ENCODE data around the gene ZNF608.

ZNF608 gene

GRCh38 chr5:124739634-124740025 lies 6.8 kb downstream of the ZNF608 start:
- no peaks in the 10 kb centered on the region; the same call in 1 of the 2 replicates for H3K36me3 ChIP-seq (ENCODE audit: low read length)
- H3K4me2 ChIP-seq (ENCODE audit: low read depth, low read length, poor library complexity, severe bottlenecking), result peak overlapping the region; percentile 96
- no peak overlapping the region for H2AFZ ChIP-seq (ENCODE audit: low read depth, low read length, severe bottlenecking)
- peaks cover 69% of the 10 kb centered on the region for H3F3A ChIP-seq (ENCODE audit: insufficient read depth)
- no peak for TF ChIP-seq CTCF (IDR thresholded peaks at IDR 0.05; ENCODE audit: insufficient read depth, low read length, poor library complexity, severe bottlenecking)
- TF ChIP-seq EZH2phosphoT487 (conservative IDR thresholded peaks at IDR 0.05; ENCODE audit: low read length), result no peak
- no peaks in the 10 kb centered on the region for H4K20me1 ChIP-seq (ENCODE audit: low read depth, low read length)
- H3K27ac ChIP-seq (ENCODE audit: low read depth, low read length), result peak overlapping the region; percentile 98
- H3K79me2 ChIP-seq (ENCODE audit: insufficient read depth, low read length), result peaks cover 97% of the 10 kb centered on the region
- H3K4me3 ChIP-seq (ENCODE audit: insufficient read depth, low read length, poor library complexity, severe bottlenecking), result peak overlapping the region; percentile 49
- no peaks in the 10 kb centered on the region for H3K9me2 ChIP-seq (replicated peaks; ENCODE audit: insufficient read depth, low read length)
- H3K27me3 ChIP-seq (ENCODE audit: low read length), result no peaks in the 10 kb centered on the region
- H3K9ac ChIP-seq (ENCODE audit: low read length), result peak overlapping the region; percentile 66
- H3K9me3 ChIP-seq (ENCODE audit: insufficient read depth, low read length), result no peaks in the 10 kb centered on the region

GRCh38 chr5:124738681-124739633 lies 7.5 kb downstream of the ZNF608 start:
- no peaks in the 10 kb centered on the region for H3K9me3 ChIP-seq (ENCODE audit: insufficient read depth, low read length)
- peak overlapping the region; percentile 66 for H3K9ac ChIP-seq (ENCODE audit: low read length)
- H3K4me3 ChIP-seq (ENCODE audit: insufficient read depth, low read length, poor library complexity, severe bottlenecking), result peak overlapping the region; percentile 49
- peaks cover 97% of the 10 kb centered on the region for H3K79me2 ChIP-seq (ENCODE audit: insufficient read depth, low read length)
- H4K20me1 ChIP-seq (ENCODE audit: low read depth, low read length), result no peaks in the 10 kb centered on the region
- peaks cover 69% of the 10 kb centered on the region for H3F3A ChIP-seq (ENCODE audit: insufficient read depth)
- TF ChIP-seq CTCF (IDR thresholded peaks at IDR 0.05; ENCODE audit: insufficient read depth, low read length, poor library complexity, severe bottlenecking), result no peak
- no peak for TF ChIP-seq EZH2phosphoT487 (conservative IDR thresholded peaks at IDR 0.05; ENCODE audit: low read length)
- H3K27ac ChIP-seq (ENCODE audit: low read depth, low read length), result peak overlapping the region; percentile 98
- H2AFZ ChIP-seq (ENCODE audit: low read depth, low read length, severe bottlenecking), result no peak overlapping the region
- no peaks in the 10 kb centered on the region; the same call in 1 of the 2 replicates for H3K36me3 ChIP-seq (ENCODE audit: low read length)
- H3K4me2 ChIP-seq (ENCODE audit: low read depth, low read length, poor library complexity, severe bottlenecking), result peak overlapping the region; percentile 96
- no peaks in the 10 kb centered on the region for H3K27me3 ChIP-seq (ENCODE audit: low read length)
- no peaks in the 10 kb centered on the region for H3K9me2 ChIP-seq (replicated peaks; ENCODE audit: insufficient read depth, low read length)

- no peaks in the 10 kb centered on the region for H3K27me3 ChIP-seq (ENCODE audit: low read length)
- peak overlapping the region; percentile 96 for H3K4me2 ChIP-seq (ENCODE audit: low read depth, low read length, poor library complexity, severe bottlenecking)
- no peak for TF ChIP-seq CTCF (IDR thresholded peaks at IDR 0.05; ENCODE audit: insufficient read depth, low read length, poor library complexity, severe bottlenecking)
- peak overlapping the region; percentile 49 for H3K4me3 ChIP-seq (ENCODE audit: insufficient read depth, low read length, poor library complexity, severe bottlenecking)
- no peaks in the 10 kb centered on the region for H3K9me3 ChIP-seq (ENCODE audit: insufficient read depth, low read length)
- H3K27ac ChIP-seq (ENCODE audit: low read depth, low read length), result peak overlapping the region; percentile 98
- no peak overlapping the region for H2AFZ ChIP-seq (ENCODE audit: low read depth, low read length, severe bottlenecking)
- peaks cover 97% of the 10 kb centered on the region for H3K79me2 ChIP-seq (ENCODE audit: insufficient read depth, low read length)
- no peaks in the 10 kb centered on the region for H3K9me2 ChIP-seq (replicated peaks; ENCODE audit: insufficient read depth, low read length)
- no peaks in the 10 kb centered on the region; the same call in 1 of the 2 replicates for H3K36me3 ChIP-seq (ENCODE audit: low read length)
- peak overlapping the region; percentile 66 for H3K9ac ChIP-seq (ENCODE audit: low read length)
- H4K20me1 ChIP-seq (ENCODE audit: low read depth, low read length), result no peaks in the 10 kb centered on the region
- H3F3A ChIP-seq (ENCODE audit: insufficient read depth), result peaks cover 71% of the 10 kb centered on the region
These were observed 8.8 kb downstream of the ZNF608 start for GRCh38 chr5:124737651-124738050.

All from SU-DHL-6 (cell line).